H1 (cell line): ENCODE data around the gene PLPPR2. TPM values are rescaled to one million over a fixed set of nuclear protein-coding genes. Genes with fewer than 3 reads are reported as not detected.

Source experiments
- CTCF ChIA-PET: fragments of 300-600 bp; sonication (Branson Sonifier 250); formaldehyde crosslinking; loops from one replicate; lab custom pipeline; 2021; ENCODE audit not compliant: partially characterized antibody; lab: Charles Lee
- POLR2A ChIA-PET: fragments of 300-600 bp; sonication (Branson Sonifier 250); formaldehyde crosslinking; loops from one replicate; lab custom pipeline; 2021; ENCODE audit warnings: inconsistent platforms; ENCODE audit not compliant: partially characterized antibody; lab: Charles Lee
- DNase-seq, 2 experiments: peaks; one replicate each; pipeline versions ENCODE4 v3.0.0 to v3.0.0-alpha.2; 2010 to 2022; ENCODE audit warnings: low spot score in 2 of 2, low read depth in 1 of 2, mixed read lengths in 1 of 2
- FAIRE-seq: peaks from 2 replicates; lab custom pipeline; 2011; peaks lifted over from hg19 to GRCh38; lab: Jason Lieb, UNC
- H2AFZ ChIP-seq: 2 replicates; pipeline ENCODE4 v1.8.1; 2012; ENCODE audit warnings: low read length, inconsistent platforms
- H2AK5ac ChIP-seq: 2 replicates; pipeline ENCODE4 v1.6.1; 2013; ENCODE audit warnings: low read depth, low read length
- H2BK120ac ChIP-seq: replicated peaks from 2 replicates; pipeline ENCODE3; 2013; ENCODE audit warnings: low read depth, low read length, inconsistent platforms
- H2BK12ac ChIP-seq: 2 replicates; pipeline ENCODE4 v1.6.1; 2013; ENCODE audit warnings: low read depth, low read length
- H2BK15ac ChIP-seq: 2 replicates; pipeline ENCODE4 v1.6.1; 2013; ENCODE audit warnings: low read length
- H2BK20ac ChIP-seq: 2 replicates; pipeline ENCODE4 v1.6.1; 2013; ENCODE audit warnings: low read length
- H2BK5ac ChIP-seq: 2 replicates; pipeline ENCODE4 v1.6.1; 2013; ENCODE audit warnings: low read depth, low read length
- H3K14ac ChIP-seq: 2 replicates; pipeline ENCODE4 v1.6.1; 2013; ENCODE audit warnings: inconsistent platforms; ENCODE audit not compliant: insufficient read length
- H3K18ac ChIP-seq: 2 replicates; pipeline ENCODE4 v1.6.1; 2013; ENCODE audit warnings: low read length; ENCODE audit errors: extremely low read depth
- H3K23ac ChIP-seq: 2 replicates; pipeline ENCODE4 v1.6.1; 2013; ENCODE audit warnings: inconsistent platforms; ENCODE audit not compliant: insufficient read length
- H3K23me2 ChIP-seq: 2 replicates; pipeline ENCODE4 v1.6.1; 2013; ENCODE audit warnings: low read depth, low read length
- H3K27ac ChIP-seq: 2 replicates; pipeline ENCODE4 v1.6.1; 2011; ENCODE audit warnings: low read depth, low read length, inconsistent platforms
- H3K27me3 ChIP-seq, 4 experiments: replicated peaks in 1 of 4; 1 replicate in 1 of 4; 2 replicates in 3 of 4; pipeline versions ENCODE4 v1.6.1 to v1.8.1; 2011 to 2013; ENCODE audit warnings: low read length in 3 of 4, mild to moderate bottlenecking in 3 of 4, inconsistent platforms in 2 of 4, mixed read lengths in 2 of 4, moderate library complexity in 1 of 4; ENCODE audit not compliant: control insufficient read depth in 3 of 4, insufficient read depth in 3 of 4; ENCODE audit errors: extremely low read depth in 1 of 4
- H3K36me3 ChIP-seq, 4 experiments: 2 replicates each; pipeline versions ENCODE4 v1.6.1 to v1.8.1; 2011 to 2013; ENCODE audit warnings: mild to moderate bottlenecking in 4 of 4, low read length in 3 of 4, moderate library complexity in 2 of 4, control low read depth in 1 of 4, inconsistent platforms in 1 of 4; ENCODE audit not compliant: insufficient read depth in 4 of 4, control insufficient read depth in 2 of 4
- H3K4ac ChIP-seq: replicated peaks from 2 replicates; pipeline ENCODE3; 2013; ENCODE audit warnings: low read length, low read depth, mixed read lengths, inconsistent platforms; ENCODE audit not compliant: insufficient read length
- H3K4me1 ChIP-seq, 4 experiments: replicated peaks in 1 of 4; 1 replicate in 1 of 4; 2 replicates in 3 of 4; pipeline versions ENCODE4 v1.6.1 to v1.8.1; 2011 to 2013; ENCODE audit warnings: low read length in 3 of 4, inconsistent platforms in 2 of 4, mixed read lengths in 1 of 4; ENCODE audit not compliant: insufficient read depth in 4 of 4, control insufficient read depth in 3 of 4
- H3K4me2 ChIP-seq, 2 experiments: 2 replicates each; pipeline versions ENCODE4 v1.6.1 to v1.8.1; 2011 to 2013; ENCODE audit warnings: low read depth in 2 of 2, low read length in 2 of 2, control low read depth in 1 of 2, inconsistent platforms in 1 of 2, mild to moderate bottlenecking in 1 of 2; ENCODE audit not compliant: insufficient read depth in 1 of 2
- H3K4me3 ChIP-seq, 4 experiments: fragments of 200-600, 300-600 bp in 1 of 4; sonication (generic), shearing (Covaris generic), sonication (Bioruptor Twin) in 1 of 4; 2 replicates each; pipeline versions ENCODE4 v1.5.1 to v1.8.1; 2011 to 2016; ENCODE audit warnings: low read length in 4 of 4, low read depth in 3 of 4, control low read depth in 2 of 4, inconsistent platforms in 2 of 4, mild to moderate bottlenecking in 2 of 4, mixed read lengths in 1 of 4, moderate library complexity in 1 of 4; ENCODE audit not compliant: insufficient read depth in 2 of 4; ENCODE audit errors: extremely low read depth in 1 of 4
- H3K56ac ChIP-seq: replicated peaks from 2 replicates; pipeline ENCODE3; 2013; ENCODE audit warnings: low read depth, mild to moderate bottlenecking, mixed read lengths, low read length, inconsistent platforms; ENCODE audit not compliant: insufficient read length
- H3K79me1 ChIP-seq: 2 replicates; pipeline ENCODE4 v1.6.1; 2013; ENCODE audit warnings: low read depth, low read length, control low read depth
- H3K79me2 ChIP-seq, 2 experiments: 2 replicates each; pipeline versions ENCODE4 v1.6.1 to v1.8.1; 2012 to 2013; ENCODE audit warnings: low read length in 2 of 2, mild to moderate bottlenecking in 2 of 2, inconsistent platforms in 1 of 2; ENCODE audit not compliant: insufficient read depth in 2 of 2, control insufficient read depth in 1 of 2
- H3K9ac ChIP-seq, 4 experiments: replicated peaks in 1 of 4; 1 replicate in 1 of 4; 2 replicates in 3 of 4; pipeline versions ENCODE4 v1.6.1 to v1.8.1; 2011 to 2013; ENCODE audit warnings: low read depth in 3 of 4, low read length in 3 of 4, control low read depth in 2 of 4, mild to moderate bottlenecking in 2 of 4, moderate library complexity in 2 of 4, inconsistent platforms in 1 of 4; ENCODE audit errors: extremely low read depth in 1 of 4
- H3K9me3 ChIP-seq, 2 experiments: 2 replicates each; pipeline versions ENCODE4 v1.6.1 to v1.8.1; 2012 to 2013; ENCODE audit warnings: mild to moderate bottlenecking in 2 of 2, moderate library complexity in 2 of 2, control low read depth in 1 of 2, inconsistent platforms in 1 of 2, low read depth in 1 of 2, low read length in 1 of 2, mixed read lengths in 1 of 2; ENCODE audit not compliant: insufficient read depth in 2 of 2
- H4K20me1 ChIP-seq, 2 experiments: replicated peaks in 1 of 2; 2 replicates each; pipeline versions ENCODE3 to v1.8.1; 2011 to 2013; ENCODE audit warnings: inconsistent platforms in 2 of 2, low read length in 2 of 2, mild to moderate bottlenecking in 1 of 2; ENCODE audit not compliant: insufficient read depth in 2 of 2, control insufficient read depth in 1 of 2
- H4K5ac ChIP-seq: 2 replicates; pipeline ENCODE4 v1.6.1; 2013; ENCODE audit warnings: low read length, low read depth, mixed read lengths, inconsistent platforms; ENCODE audit not compliant: insufficient read length
- H4K8ac ChIP-seq: 2 replicates; pipeline ENCODE4 v1.8.0; 2013; ENCODE audit warnings: mild to moderate bottlenecking, moderate library complexity, low read length, inconsistent platforms; ENCODE audit not compliant: insufficient read depth; ENCODE audit errors: extremely low read depth
- H4K91ac ChIP-seq: replicated peaks from 2 replicates; pipeline ENCODE3; 2013; ENCODE audit warnings: low read length, mixed read lengths, inconsistent platforms; ENCODE audit not compliant: insufficient read length
- CTCF ChIP-seq, 3 experiments: IDR thresholded peaks; 1 replicate in 2 of 3; 2 replicates in 1 of 3; pipeline versions ENCODE4 v1.5.1 to v1.6.1; 2011; ENCODE audit warnings: low read length in 3 of 3, mild to moderate bottlenecking in 3 of 3, inconsistent platforms in 2 of 3, low read depth in 1 of 3, moderate library complexity in 1 of 3; ENCODE audit not compliant: insufficient read depth in 1 of 3; ENCODE audit errors: control extremely low read depth in 1 of 3
- EP300 ChIP-seq, 2 experiments: IDR thresholded peaks; 1 replicate in 1 of 2; 2 replicates in 1 of 2; pipeline ENCODE4 v1.6.1; 2011 to 2012; ENCODE audit warnings: low read depth in 2 of 2, low read length in 2 of 2, mild to moderate bottlenecking in 2 of 2, borderline replicate concordance in 1 of 2, inconsistent platforms in 1 of 2, moderate library complexity in 1 of 2
- GABPA ChIP-seq: IDR thresholded peaks from 2 replicates; pipeline ENCODE4 v1.6.1; 2011; ENCODE audit warnings: mild to moderate bottlenecking, low read length, moderate library complexity, borderline replicate concordance; ENCODE audit not compliant: insufficient read depth
- KDM4A ChIP-seq: IDR thresholded peaks from one replicate; pipeline ENCODE4 v1.7.1; 2012; ENCODE audit warnings: low read depth, mild to moderate bottlenecking, moderate library complexity, low read length, inconsistent platforms; ENCODE audit not compliant: severe bottlenecking
- MAX ChIP-seq: IDR thresholded peaks from 2 replicates; pipeline ENCODE4 v1.6.1; 2012; ENCODE audit warnings: inconsistent platforms
- WGBS, 2 experiments: shearing (Covaris generic) in 1 of 2; methylation state at CpG; one replicate each; pipeline versions ENCODE4 v1.1.6 to v1.1.7; 2013 to 2015; ENCODE audit warnings: low lambda C conversion rate in 2 of 2, mixed read lengths in 2 of 2, inconsistent platforms in 1 of 2, low coverage in 1 of 2, missing lambda C conversion rate in 1 of 2; ENCODE audit not compliant: insufficient replicate concordance in 2 of 2, insufficient coverage in 1 of 2, insufficient read length in 1 of 2; ENCODE audit errors: extremely low coverage in 1 of 2, missing lambda C conversion rate in 1 of 2; 5-methylcytosine and 5-hydroxymethylcytosine counted together
- polyA plus RNA-seq, 7 experiments: library from polyadenylated mRNA; depleted of rRNA in 3 of 7; stranded (reverse) in 5 of 7; unstranded in 2 of 7; fragments of >200 nt in 5 of 7; fragments of 200-250 nt in 2 of 7; gene quantifications; 1 replicate in 5 of 7; 2 replicates in 1 of 7; 4 replicates in 1 of 7; pipeline versions ENCODE4 v1.2.1 to v1.2.3, GENCODE V29; 2011 to 2013; ENCODE audit warnings: missing spikeins in 2 of 7, mixed read lengths in 2 of 7
- total RNA-seq: library from RNA; stranded (reverse); fragmentation: NEBNext Ultra II Directional; extraction: Animal tissue kit (Norgen Biotek cat#: 25700); gene quantifications from 2 replicates; pipeline ENCODE4 v1.2.1, GENCODE V29; 2021

Gene PLPPR2
- total and polyA plus RNA-seq, 2 of the 8 experiments (the other 6 are each of a cell fraction or from before 2014, with no cell fraction given) = 7.2 to 11.7 TPM

DNA sequence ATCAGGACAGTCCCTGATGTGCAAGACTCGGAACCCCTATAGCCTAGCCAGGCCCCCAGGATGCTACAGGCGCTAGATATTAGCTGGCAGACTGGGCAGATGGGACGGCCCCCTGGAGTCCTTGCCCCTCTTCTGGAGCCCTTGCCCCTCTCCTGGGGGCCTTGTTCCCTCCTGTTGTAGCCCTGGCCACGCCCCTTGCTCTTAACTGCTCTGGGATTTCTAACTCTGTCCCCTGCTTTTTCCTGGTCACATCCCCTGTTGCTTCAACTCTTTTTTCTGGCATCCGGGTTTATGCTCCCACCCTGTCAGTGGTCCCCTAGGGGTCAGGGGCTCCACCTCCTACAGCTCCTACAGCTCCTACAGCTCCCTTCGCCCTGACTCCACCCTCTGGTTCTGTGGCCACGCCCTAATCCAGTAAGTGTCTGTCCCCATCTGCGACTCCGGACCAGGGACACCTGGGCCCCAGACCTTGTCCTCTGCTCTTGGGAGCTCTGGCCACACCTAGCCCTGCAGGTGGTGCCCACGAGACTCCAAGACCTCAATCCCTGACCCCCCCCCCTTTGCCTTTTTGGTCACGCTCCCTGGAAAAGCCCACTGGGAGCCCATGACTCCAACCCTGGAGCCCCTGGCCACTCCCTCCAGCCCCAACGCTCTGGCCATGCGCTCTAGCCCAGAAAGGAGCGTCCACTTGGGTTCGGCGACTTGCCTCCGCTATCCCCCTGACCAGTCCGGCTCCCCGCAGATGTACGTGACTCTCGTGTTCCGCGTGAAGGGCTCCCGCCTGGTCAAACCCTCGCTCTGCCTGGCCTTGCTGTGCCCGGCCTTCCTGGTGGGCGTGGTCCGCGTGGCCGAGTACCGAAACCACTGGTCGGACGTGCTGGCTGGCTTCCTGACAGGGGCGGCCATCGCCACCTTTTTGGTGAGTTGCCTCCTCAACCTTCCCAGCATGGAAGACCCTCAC is 6.8 kb downstream of the PLPPR2 start:
- Histone ChIP-seq H3K27me3 (peaks cover 0 to 4% (median 2%) of the 10 kb centered on the region in 4 experiments; a peak in 3 of 7 replicates), H3K4ac (no peak overlapping the region), H4K20me1 (no peaks in the 10 kb centered on the region), H3K23ac (no peak overlapping the region), H2BK120ac (no peak overlapping the region), H2BK15ac (peak overlapping the region; percentile 61; the same call in 1 of the 2 replicates), H3K9me3 (no peaks in the 10 kb centered on the region), H3K4me3 (peak overlapping the region; percentile 46 to 62 (median 56)), H3K9ac (0 out of 7 replicates have a peak overlapping the region, but pooled peaks of 1 of the 4 experiments have one; percentile 13), H4K8ac (peak overlapping the region; percentile 54; the same call in 1 of the 2 replicates), H3K18ac (peak overlapping the region; percentile 60), H4K5ac (no peak overlapping the region), H3K79me1 (no peaks in the 10 kb centered on the region), H3K4me1 (peaks cover 0 to 7% (median 5%) of the 10 kb centered on the region in 4 experiments), H3K56ac (no peak overlapping the region), H3K36me3 (no peaks in the 10 kb centered on the region), H2BK20ac (0 out of 2 replicates have a peak overlapping the region, but pooled peaks have one; percentile 10), H2AFZ (0 out of 2 replicates have a peak overlapping the region, but pooled peaks have one; percentile 43), H3K4me2 (peak overlapping the region; percentile 92 to 96), H2BK12ac (peak overlapping the region; percentile 84), H4K91ac (no peak overlapping the region), H3K14ac (no peak overlapping the region), H2AK5ac (no peak overlapping the region), H3K23me2 (peaks cover 10% of the 10 kb centered on the region; the same call in 1 of the 2 replicates), H2BK5ac (no peak overlapping the region), H3K79me2 (no peaks in the 10 kb centered on the region), H3K27ac (no peak overlapping the region)
- CTCF ChIA-PET = interaction anchor here (1.1 to 2.8 kb wide), 9 partner anchors 13 to 120 kb away, joined by 3 to 26 read pairs (median 4); partner anchors contain the start of genes CCDC159, ODAD3, PRKCSH and SWSAP1
- POLR2A ChIA-PET = interaction anchor here (0.5 to 3.1 kb wide), 14 partner anchors 10 to 273 kb away, joined by 3 to 34 read pairs (median 4); partner anchors contain the start of genes EPOR, LDLR, RGL3 and SWSAP1
- FAIRE-seq = no peak
- 41% methylated on average over 35 of the region's 35 CpGs; no CpG with 5 or more reads in 1 of the 2 experiments for WGBS, 2 experiments
- no peak for DNase-seq
- TF ChIP-seq EP300 (IDR thresholded peaks at IDR 0.05; ENCODE audit: borderline replicate concordance in 1 of 2, low read depth in 2 of 2, low read length in 2 of 2) = no peak
- 0 out of 2 replicates have a peak, but pooled peaks have one; percentile 22 for TF ChIP-seq GABPA
- TF ChIP-seq CTCF (IDR thresholded peaks at IDR 0.05; ENCODE audit: control extremely low read depth in 1 of 3, insufficient read depth in 1 of 3, low read depth in 1 of 3, low read length in 3 of 3) = no peak
- peak; percentile 11; the same call in 1 of the 2 replicates for TF ChIP-seq MAX
- TF ChIP-seq KDM4A = peak; percentile 7
